ENCODE results near the gene NRG3. TPM values are rescaled to one million over a fixed set of nuclear protein-coding genes. Genes with fewer than 3 reads are reported as not detected.
A peak's percentile ranks its signal among the peaks of the same experiment; 100 is the strongest.

The NRG3 gene
- total RNA-seq, 6 experiments from 2014 or later: 0.34 to 0.99 (median 0.75) TPM

GRCh38 chr10:81863771-81864170 lies 11.2 kb upstream of the NRG3 start:
- Histone ChIP-seq H3K27me3 (no peaks in the 10 kb centered on the region), H3K36me3 (no peaks in the 10 kb centered on the region), H3K27ac (no peak overlapping the region), H3K9me3 (no peaks in the 10 kb centered on the region), H3K4me1 (no peaks in the 10 kb centered on the region), H3K4me3 (no peak overlapping the region)
- no peak for DNase-seq
- no peak for ATAC-seq
- intact Hi-C loops (cut with DNase I): no loop called here
- no peak for TF ChIP-seq CTCF (IDR thresholded peaks at IDR 0.05)
- TF ChIP-seq POLR2A (IDR thresholded peaks at IDR 0.05): no peak

GRCh38 chr10:81865581-81865980 lies 9.4 kb upstream of the NRG3 start:
- intact Hi-C loops (cut with DNase I): no loop called here
- ATAC-seq (no peak), DNase-seq (no peak)
- Histone ChIP-seq H3K4me3 (no peak overlapping the region), H3K36me3 (no peaks in the 10 kb centered on the region), H3K9me3 (no peaks in the 10 kb centered on the region), H3K27me3 (no peaks in the 10 kb centered on the region), H3K4me1 (no peaks in the 10 kb centered on the region), H3K27ac (no peak overlapping the region)
- TF ChIP-seq CTCF (IDR thresholded peaks at IDR 0.05) (no peak), POLR2A (IDR thresholded peaks at IDR 0.05) (no peak)
- 65% methylated on average over 2 of the region's 2 CpGs for WGBS (ENCODE audit: insufficient coverage, low coverage, low lambda C conversion rate, missing lambda C conversion rate)

- H3K27me3 ChIP-seq: peaks cover 0 to 1% of the 10 kb centered on the region in 2 donors
- DNase-seq (no peak), ATAC-seq (peak; percentile 73 to 90 (median 83))
- intact Hi-C loops (cut with DNase I): no loop called here
- no peaks in the 10 kb centered on the region for H3K36me3 ChIP-seq
- TF ChIP-seq CTCF (IDR thresholded peaks at IDR 0.05): no peak
- no peak for TF ChIP-seq POLR2A (IDR thresholded peaks at IDR 0.05)
- no peak overlapping the region for H3K27ac ChIP-seq
- no peaks in the 10 kb centered on the region for H3K9me3 ChIP-seq
- H3K4me3 ChIP-seq: no peak overlapping the region
- no peaks in the 10 kb centered on the region for H3K4me1 ChIP-seq
Observed at GRCh38 chr10:81866753-81867152, 8.2 kb upstream of the NRG3 start.

GRCh38 chr10:81870472-81870871 lies 4.5 kb upstream of the NRG3 start:
- intact Hi-C loops (cut with DNase I): no loop called here
- WGBS (ENCODE audit: insufficient coverage, low coverage, low lambda C conversion rate, missing lambda C conversion rate): 58% methylated on average over 4 of the region's 4 CpGs
- no peak for ATAC-seq
- no peak overlapping the region for H3K4me3 ChIP-seq
- no peaks in the 10 kb centered on the region for H3K36me3 ChIP-seq
- H3K4me1 ChIP-seq: peaks cover 0 to 5% (median 0%) of the 10 kb centered on the region in 4 donors
- no peak overlapping the region for H3K27ac ChIP-seq
- no peaks in the 10 kb centered on the region for H3K9me3 ChIP-seq
- TF ChIP-seq CTCF (IDR thresholded peaks at IDR 0.05) (no peak), POLR2A (IDR thresholded peaks at IDR 0.05) (no peak)
- peaks cover 0 to 3% of the 10 kb centered on the region in 2 donors for H3K27me3 ChIP-seq
- DNase-seq: no peak

- ATAC-seq (no peak), DNase-seq (no peak)
- no peak overlapping the region for H3K27ac ChIP-seq
- H3K27me3 ChIP-seq: peaks cover 0 to 3% of the 10 kb centered on the region in 2 donors
- peaks cover 0 to 5% (median 0%) of the 10 kb centered on the region in 4 donors for H3K4me1 ChIP-seq
- intact Hi-C loops (cut with DNase I): no loop called here
- TF ChIP-seq POLR2A (IDR thresholded peaks at IDR 0.05) (no peak), CTCF (IDR thresholded peaks at IDR 0.05) (no peak)
- no peak overlapping the region for H3K4me3 ChIP-seq
- no peaks in the 10 kb centered on the region for H3K9me3 ChIP-seq
- 70% methylated on average over 2 of the region's 2 CpGs for WGBS (ENCODE audit: insufficient coverage, low coverage, low lambda C conversion rate, missing lambda C conversion rate)
- no peaks in the 10 kb centered on the region for H3K36me3 ChIP-seq
Observed at GRCh38 chr10:81871558-81871957, 3.4 kb upstream of the NRG3 start.
